ENCODE results near the gene PDGFA.

GRCh38 chr7:517774-518629 lies 1.6 kb downstream of the PDGFA start:
- TF ChIP-seq POLR2A (IDR thresholded peaks at IDR 0.05), result no peak
- TF ChIP-seq, protein P1, sequence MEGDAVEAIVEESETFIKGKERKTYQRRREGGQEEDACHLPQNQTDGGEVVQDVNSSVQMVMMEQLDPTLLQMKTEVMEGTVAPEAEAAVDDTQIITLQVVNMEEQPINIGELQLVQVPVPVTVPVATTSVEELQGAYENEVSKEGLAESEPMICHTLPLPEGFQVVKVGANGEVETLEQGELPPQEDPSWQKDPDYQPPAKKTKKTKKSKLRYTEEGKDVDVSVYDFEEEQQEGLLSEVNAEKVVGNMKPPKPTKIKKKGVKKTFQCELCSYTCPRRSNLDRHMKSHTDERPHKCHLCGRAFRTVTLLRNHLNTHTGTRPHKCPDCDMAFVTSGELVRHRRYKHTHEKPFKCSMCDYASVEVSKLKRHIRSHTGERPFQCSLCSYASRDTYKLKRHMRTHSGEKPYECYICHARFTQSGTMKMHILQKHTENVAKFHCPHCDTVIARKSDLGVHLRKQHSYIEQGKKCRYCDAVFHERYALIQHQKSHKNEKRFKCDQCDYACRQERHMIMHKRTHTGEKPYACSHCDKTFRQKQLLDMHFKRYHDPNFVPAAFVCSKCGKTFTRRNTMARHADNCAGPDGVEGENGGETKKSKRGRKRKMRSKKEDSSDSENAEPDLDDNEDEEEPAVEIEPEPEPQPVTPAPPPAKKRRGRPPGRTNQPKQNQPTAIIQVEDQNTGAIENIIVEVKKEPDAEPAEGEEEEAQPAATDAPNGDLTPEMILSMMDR (IDR thresholded peaks at IDR 0.05), result no peak
- no peak for TF ChIP-seq EP300 (IDR thresholded peaks at IDR 0.05)
